Astrocyte (in vitro differentiated cells and primary cell): ENCODE measurements around the gene JADE1. TPM values are rescaled to one million over a fixed set of nuclear protein-coding genes. Genes with fewer than 3 reads are reported as not detected.

ENCODE experiments used
- DNase-seq: peaks from one replicate; pipeline ENCODE4 v3.0.0-alpha.2; 2010; ENCODE audit warnings: low read depth
- FAIRE-seq: peaks from 2 replicates; lab custom pipeline; 2011; peaks lifted over from hg19 to GRCh38; lab: Jason Lieb, UNC
- H2AFZ ChIP-seq: 2 replicates; pipeline ENCODE4 v1.6.0; 2012; ENCODE audit warnings: low read depth, low read length, inconsistent platforms
- H3K27ac ChIP-seq: 2 replicates; pipeline ENCODE4 v1.5.1; 2011; ENCODE audit warnings: low read depth, low read length, inconsistent platforms
- H3K27me3 ChIP-seq: 2 replicates; pipeline ENCODE4 v1.6.0; 2011; ENCODE audit warnings: low read length, inconsistent platforms; ENCODE audit not compliant: insufficient read depth
- H3K36me3 ChIP-seq: 2 replicates; pipeline ENCODE4 v1.5.1; 2011; ENCODE audit warnings: low read length, inconsistent platforms; ENCODE audit not compliant: insufficient read depth
- H3K4me1 ChIP-seq: 2 replicates; pipeline ENCODE4 v1.5.1; 2011; ENCODE audit warnings: low read length, inconsistent platforms; ENCODE audit not compliant: insufficient read depth
- H3K4me2 ChIP-seq: 2 replicates; pipeline ENCODE4 v1.6.0; 2012; ENCODE audit warnings: low read length, inconsistent platforms
- H3K4me3 ChIP-seq: 2 replicates; pipeline ENCODE4 v1.5.1; 2011; ENCODE audit warnings: low read depth, mild to moderate bottlenecking, low read length, inconsistent platforms; ENCODE audit not compliant: insufficient read depth
- H3K79me2 ChIP-seq: 2 replicates; pipeline ENCODE4 v1.6.0; 2012; ENCODE audit warnings: mild to moderate bottlenecking, low read length, inconsistent platforms; ENCODE audit not compliant: insufficient read depth
- H3K9ac ChIP-seq: 2 replicates; pipeline ENCODE4 v1.6.0; 2012; ENCODE audit warnings: mild to moderate bottlenecking, low read length, inconsistent platforms
- H3K9me3 ChIP-seq: 2 replicates; pipeline ENCODE4 v1.5.1; 2012; ENCODE audit warnings: low read depth, mild to moderate bottlenecking, low read length, inconsistent platforms; ENCODE audit not compliant: insufficient read depth
- H4K20me1 ChIP-seq: 2 replicates; pipeline ENCODE4 v1.6.0; 2012; ENCODE audit warnings: low read length, inconsistent platforms; ENCODE audit not compliant: insufficient read depth
- H3K27ac Mint-ChIP-seq: one replicate; pipeline ENCODE4 v1.8.0; 2021; ENCODE audit warnings: mild to moderate bottlenecking, mixed read lengths; ENCODE audit not compliant: unreplicated experiment
- H3K27me3 Mint-ChIP-seq: one replicate; pipeline ENCODE4 v1.8.0; 2021; ENCODE audit warnings: low read depth, mixed read lengths; ENCODE audit not compliant: unreplicated experiment
- H3K36me3 Mint-ChIP-seq: one replicate; pipeline ENCODE4 v1.8.0; 2021; ENCODE audit warnings: low read depth, mixed read lengths; ENCODE audit not compliant: unreplicated experiment
- H3K4me1 Mint-ChIP-seq: one replicate; pipeline ENCODE4 v1.8.0; 2021; ENCODE audit warnings: low read depth, mixed read lengths; ENCODE audit not compliant: unreplicated experiment
- H3K4me3 Mint-ChIP-seq: one replicate; pipeline ENCODE4 v1.8.0; 2021; ENCODE audit warnings: mild to moderate bottlenecking, moderate library complexity, mixed read lengths; ENCODE audit not compliant: unreplicated experiment
- H3K9me3 Mint-ChIP-seq: one replicate; pipeline ENCODE4 v1.8.0; 2021; ENCODE audit warnings: mild to moderate bottlenecking, mixed read lengths; ENCODE audit not compliant: unreplicated experiment
- CTCF ChIP-seq: IDR thresholded peaks from 2 replicates; pipeline ENCODE4 v1.5.1; 2011; ENCODE audit warnings: low read depth, mild to moderate bottlenecking, inconsistent platforms, low read length, moderate library complexity; ENCODE audit not compliant: insufficient read depth
- EZH2 ChIP-seq: IDR thresholded peaks from 2 replicates; pipeline ENCODE4 v1.6.1; 2012; ENCODE audit warnings: mild to moderate bottlenecking, low read length, inconsistent platforms; ENCODE audit not compliant: insufficient read depth
- total RNA-seq: library from RNA; stranded (reverse); gene quantifications from 2 replicates; pipeline ENCODE4 v1.2.1, GENCODE V29; 2021

Gene JADE1
- total RNA-seq, 1 donor from 2014 or later: 88.3 TPM

- H3K4me3 Mint-ChIP-seq: no peak overlapping the region
- peaks cover 44% of the 10 kb centered on the region for H3K36me3 ChIP-seq
- H3K9ac ChIP-seq: peak overlapping the region; percentile 41
- H3K27me3 ChIP-seq: no peaks in the 10 kb centered on the region
- H3K4me1 ChIP-seq: peaks cover 24% of the 10 kb centered on the region
- no peaks in the 10 kb centered on the region for H3K27me3 Mint-ChIP-seq
- no peak overlapping the region for H3K27ac ChIP-seq
- no peak overlapping the region for H3K4me3 ChIP-seq
- H4K20me1 ChIP-seq: peaks cover 6% of the 10 kb centered on the region
- H3K9me3 Mint-ChIP-seq: no peaks in the 10 kb centered on the region
- H3K4me1 Mint-ChIP-seq: peaks cover 34% of the 10 kb centered on the region
- peak overlapping the region; percentile 70 for H3K27ac Mint-ChIP-seq
- peaks cover 45% of the 10 kb centered on the region for H3K36me3 Mint-ChIP-seq
- H3K4me2 ChIP-seq: no peak overlapping the region
- no peak overlapping the region for H2AFZ ChIP-seq
- FAIRE-seq (no peak), DNase-seq (peak; percentile 15)
- no peaks in the 10 kb centered on the region for H3K9me3 ChIP-seq
- TF ChIP-seq CTCF (no peak), EZH2 (no peak)
- H3K79me2 ChIP-seq: peaks cover 15% of the 10 kb centered on the region
These were observed 53.3 kb downstream of the JADE1 start for GRCh38 chr4:128862608-128863311.

GRCh38 chr4:128863312-128864075 is 54.0 kb downstream of the JADE1 start:
- Histone ChIP-seq H3K27me3 (no peaks in the 10 kb centered on the region), H3K79me2 (peaks cover 11% of the 10 kb centered on the region), H4K20me1 (peaks cover 6% of the 10 kb centered on the region), H3K4me2 (no peak overlapping the region), H3K9me3 (no peaks in the 10 kb centered on the region), H3K4me1 (peaks cover 20% of the 10 kb centered on the region), H3K9ac (peak overlapping the region; percentile 41), H3K4me3 (no peak overlapping the region), H2AFZ (no peak overlapping the region), H3K27ac (no peak overlapping the region), H3K36me3 (peaks cover 47% of the 10 kb centered on the region)
- Mint-ChIP-seq H3K36me3 (peaks cover 41% of the 10 kb centered on the region), H3K27ac (peak overlapping the region; percentile 67), H3K4me1 (peaks cover 34% of the 10 kb centered on the region), H3K27me3 (no peaks in the 10 kb centered on the region), H3K4me3 (no peak overlapping the region), H3K9me3 (no peaks in the 10 kb centered on the region)
- peak; percentile 75 for FAIRE-seq
- DNase-seq: peak; percentile 51
- TF ChIP-seq EZH2: no peak
- peak; percentile 91 for TF ChIP-seq CTCF
